Measurements from ENCODE around the gene SAMHD1. TPM values are rescaled to one million over a fixed set of nuclear protein-coding genes. Genes with fewer than 3 reads are reported as not detected.

The SAMHD1 gene
- total and polyA plus RNA-seq, 2 donors (not counting 1 experiment from before 2014, with no cell fraction given): 25.9 to 47.2 TPM

DNA sequence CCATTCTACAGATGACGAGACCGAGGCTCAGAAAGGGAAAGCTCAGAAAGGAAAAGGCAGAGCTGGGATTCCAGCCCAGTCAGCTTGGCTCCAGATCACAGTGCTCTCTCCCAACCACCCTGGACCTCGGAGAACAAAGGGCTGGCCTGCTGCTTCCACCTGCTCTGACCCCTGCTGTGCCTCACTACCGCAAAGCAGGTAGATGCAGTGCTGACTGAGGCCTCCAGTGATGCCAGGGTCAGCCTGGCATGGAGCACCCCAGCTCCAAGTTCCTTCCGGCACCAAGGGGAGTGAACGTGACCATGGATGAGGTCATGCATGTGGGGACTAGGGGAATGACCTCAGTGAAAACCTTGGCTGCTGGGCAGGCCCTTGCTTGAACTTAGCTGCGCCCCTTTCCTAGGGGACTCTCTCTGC is 96.3 kb downstream of the SAMHD1 start:
- Histone ChIP-seq H3K27me3 (ENCODE audit: control insufficient read depth, insufficient read depth, low read length) (no peaks in the 10 kb centered on the region), H3K4me3 (replicated peaks in 1 of 4; ENCODE audit: control extremely low read depth in 1 of 4, insufficient read depth in 1 of 4, low read depth in 3 of 4, low read length in 4 of 4) (no peak overlapping the region), H3K4me1 (ENCODE audit: control insufficient read depth, extremely low read depth, insufficient read depth, low read length) (peaks cover 72% of the 10 kb centered on the region), H3K27ac (ENCODE audit: insufficient read depth, low read length) (peak overlapping the region; percentile 59), H3K4me2 (ENCODE audit: extremely low read depth, insufficient read depth, low read length) (peak overlapping the region; percentile 63), H3K9ac (ENCODE audit: insufficient read depth, low read length) (no peak overlapping the region), H3K36me3 (ENCODE audit: control insufficient read depth, insufficient read depth, low read length) (peaks cover 15% of the 10 kb centered on the region), H4K20me1 (ENCODE audit: control insufficient read depth, extremely low read depth, insufficient read depth, low read length) (no peaks in the 10 kb centered on the region), H3K9me3 (ENCODE audit: control insufficient read depth, insufficient read depth, low read depth, low read length) (peaks cover 1% of the 10 kb centered on the region), H3K79me2 (ENCODE audit: control insufficient read depth, insufficient read depth, low read length) (peaks cover 98% of the 10 kb centered on the region), H2AFZ (ENCODE audit: low read length) (no peak overlapping the region)
- no peak for DNase-seq (ENCODE audit: low read depth in 2 of 2)
- TF ChIP-seq, protein P1, sequence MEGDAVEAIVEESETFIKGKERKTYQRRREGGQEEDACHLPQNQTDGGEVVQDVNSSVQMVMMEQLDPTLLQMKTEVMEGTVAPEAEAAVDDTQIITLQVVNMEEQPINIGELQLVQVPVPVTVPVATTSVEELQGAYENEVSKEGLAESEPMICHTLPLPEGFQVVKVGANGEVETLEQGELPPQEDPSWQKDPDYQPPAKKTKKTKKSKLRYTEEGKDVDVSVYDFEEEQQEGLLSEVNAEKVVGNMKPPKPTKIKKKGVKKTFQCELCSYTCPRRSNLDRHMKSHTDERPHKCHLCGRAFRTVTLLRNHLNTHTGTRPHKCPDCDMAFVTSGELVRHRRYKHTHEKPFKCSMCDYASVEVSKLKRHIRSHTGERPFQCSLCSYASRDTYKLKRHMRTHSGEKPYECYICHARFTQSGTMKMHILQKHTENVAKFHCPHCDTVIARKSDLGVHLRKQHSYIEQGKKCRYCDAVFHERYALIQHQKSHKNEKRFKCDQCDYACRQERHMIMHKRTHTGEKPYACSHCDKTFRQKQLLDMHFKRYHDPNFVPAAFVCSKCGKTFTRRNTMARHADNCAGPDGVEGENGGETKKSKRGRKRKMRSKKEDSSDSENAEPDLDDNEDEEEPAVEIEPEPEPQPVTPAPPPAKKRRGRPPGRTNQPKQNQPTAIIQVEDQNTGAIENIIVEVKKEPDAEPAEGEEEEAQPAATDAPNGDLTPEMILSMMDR (conservative IDR thresholded peaks at IDR 0.05 in 1 of 2, IDR thresholded peaks at IDR 0.05 in 1 of 2; ENCODE audit: low read depth in 1 of 2, low read length in 2 of 2): no peak
- TF ChIP-seq EZH2 (IDR thresholded peaks at IDR 0.05; ENCODE audit: low read length, missing control alignments): no peak

DNA sequence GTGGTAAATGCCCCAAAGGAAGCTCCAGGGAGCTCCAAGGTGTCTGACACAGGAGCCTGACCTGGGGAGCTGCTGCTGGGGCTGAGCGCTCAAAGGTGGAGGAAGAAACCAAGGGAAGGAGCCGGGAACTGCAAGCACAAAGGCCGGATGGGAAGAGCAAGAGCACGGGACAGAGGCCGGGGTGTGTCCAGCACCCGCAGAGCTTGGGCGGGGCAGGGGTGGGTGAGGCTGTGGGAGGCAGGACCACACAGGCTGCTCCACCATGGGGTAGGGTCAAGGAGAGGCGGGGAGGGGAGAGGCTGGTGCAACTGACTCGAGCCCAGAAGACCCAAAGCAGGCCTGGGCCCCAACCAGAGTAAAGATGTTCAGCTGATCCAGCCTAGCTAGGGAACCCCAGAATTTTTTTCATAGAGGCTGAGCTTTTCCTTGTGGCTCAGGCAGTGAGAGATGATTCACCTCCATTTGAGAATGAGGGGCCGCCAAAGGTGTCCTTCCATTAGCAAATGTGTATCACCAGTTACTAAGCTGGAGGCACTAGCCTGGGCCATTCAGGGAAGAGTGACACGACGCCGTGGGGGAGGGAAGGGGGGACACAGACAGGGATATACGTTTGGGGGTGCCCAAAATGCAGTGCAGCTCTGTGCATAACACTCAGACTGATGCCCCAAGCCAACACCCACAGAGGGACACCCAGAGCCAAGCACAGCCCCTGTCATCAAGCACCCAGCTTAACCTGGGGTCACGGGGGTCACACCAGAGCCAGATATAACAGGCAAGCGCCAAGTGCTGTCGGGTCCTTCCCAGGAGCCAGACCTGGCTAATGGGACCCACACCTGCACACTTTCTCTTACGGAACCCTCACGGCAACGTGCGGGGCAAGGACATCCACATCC is 96.9 kb downstream of the SAMHD1 start:
- Histone ChIP-seq H4K20me1 (ENCODE audit: control insufficient read depth, extremely low read depth, insufficient read depth, low read length) (no peaks in the 10 kb centered on the region), H3K27ac (ENCODE audit: insufficient read depth, low read length) (peak overlapping the region; percentile 59), H3K36me3 (ENCODE audit: control insufficient read depth, insufficient read depth, low read length) (peaks cover 15% of the 10 kb centered on the region), H3K9ac (ENCODE audit: insufficient read depth, low read length) (no peak overlapping the region), H3K4me1 (ENCODE audit: control insufficient read depth, extremely low read depth, insufficient read depth, low read length) (peaks cover 72% of the 10 kb centered on the region), H3K9me3 (ENCODE audit: control insufficient read depth, insufficient read depth, low read depth, low read length) (peaks cover 1% of the 10 kb centered on the region), H3K27me3 (ENCODE audit: control insufficient read depth, insufficient read depth, low read length) (no peaks in the 10 kb centered on the region), H3K4me3 (replicated peaks in 1 of 4; ENCODE audit: control extremely low read depth in 1 of 4, insufficient read depth in 1 of 4, low read depth in 3 of 4, low read length in 4 of 4) (no peak overlapping the region), H3K79me2 (ENCODE audit: control insufficient read depth, insufficient read depth, low read length) (peaks cover 98% of the 10 kb centered on the region), H3K4me2 (ENCODE audit: extremely low read depth, insufficient read depth, low read length) (peak overlapping the region; percentile 11), H2AFZ (ENCODE audit: low read length) (no peak overlapping the region)
- TF ChIP-seq EZH2 (IDR thresholded peaks at IDR 0.05; ENCODE audit: low read length, missing control alignments): no peak
- TF ChIP-seq, protein P1 (conservative IDR thresholded peaks at IDR 0.05 in 1 of 2, IDR thresholded peaks at IDR 0.05 in 1 of 2; ENCODE audit: low read depth in 1 of 2, low read length in 2 of 2): no peak
- no peak for DNase-seq (ENCODE audit: low read depth in 2 of 2)

DNA sequence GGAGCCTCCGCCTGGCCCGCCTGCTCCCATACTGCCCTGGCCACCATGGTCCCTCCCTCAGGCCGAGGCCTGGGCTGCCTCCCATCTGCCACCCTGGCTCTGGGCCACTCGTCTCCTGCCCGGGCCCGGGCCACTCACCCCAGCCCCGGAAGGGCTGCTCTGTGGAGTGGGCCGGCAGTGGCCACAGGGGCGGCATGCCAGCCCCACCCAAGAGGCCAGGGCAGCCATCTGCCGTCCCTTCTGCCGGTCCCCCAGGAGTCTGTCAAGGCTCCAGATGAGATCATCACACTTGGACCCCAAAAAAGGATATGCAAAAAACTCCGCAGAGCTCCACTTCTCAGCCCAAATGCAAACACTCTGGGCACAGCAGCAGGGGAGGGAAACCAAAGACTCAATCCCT is 99.3 kb downstream of the SAMHD1 start:
- H3K27me3 ChIP-seq (ENCODE audit: control insufficient read depth, insufficient read depth, low read length): no peaks in the 10 kb centered on the region
- DNase-seq (ENCODE audit: low read depth in 2 of 2): no peak
- peaks cover 84% of the 10 kb centered on the region for H3K79me2 ChIP-seq (ENCODE audit: control insufficient read depth, insufficient read depth, low read length)
- H3K4me2 ChIP-seq (ENCODE audit: extremely low read depth, insufficient read depth, low read length): peak overlapping the region; percentile 54
- no peak overlapping the region for H3K4me3 ChIP-seq (replicated peaks in 1 of 4; ENCODE audit: control extremely low read depth in 1 of 4, insufficient read depth in 1 of 4, low read depth in 3 of 4, low read length in 4 of 4)
- peak overlapping the region; percentile 82 for H3K27ac ChIP-seq (ENCODE audit: insufficient read depth, low read length)
- peak overlapping the region; percentile 51 for H3K9ac ChIP-seq (ENCODE audit: insufficient read depth, low read length)
- TF ChIP-seq EZH2 (IDR thresholded peaks at IDR 0.05; ENCODE audit: low read length, missing control alignments): no peak
- peaks cover 1% of the 10 kb centered on the region for H3K9me3 ChIP-seq (ENCODE audit: control insufficient read depth, insufficient read depth, low read depth, low read length)
- peaks cover 13% of the 10 kb centered on the region for H3K36me3 ChIP-seq (ENCODE audit: control insufficient read depth, insufficient read depth, low read length)
- peaks cover 72% of the 10 kb centered on the region for H3K4me1 ChIP-seq (ENCODE audit: control insufficient read depth, extremely low read depth, insufficient read depth, low read length)
- H4K20me1 ChIP-seq (ENCODE audit: control insufficient read depth, extremely low read depth, insufficient read depth, low read length): no peaks in the 10 kb centered on the region
- H2AFZ ChIP-seq (ENCODE audit: low read length): no peak overlapping the region

Data from fibroblast of lung (primary cell).